Osteocyte (in vitro differentiated cells): Measurements from ENCODE around the gene ATP11C. TPM values are rescaled to one million over a fixed set of nuclear protein-coding genes. Genes with fewer than 3 reads are reported as not detected.

Source experiments
- DNase-seq: peaks from one replicate; pipeline ENCODE4 v3.0.0; 2021; ENCODE audit warnings: mixed read lengths; ENCODE audit not compliant: unreplicated experiment; ENCODE audit errors: extremely low spot score
- H3K27ac Mint-ChIP-seq: one replicate; pipeline ENCODE4 v1.8.0; 2021; ENCODE audit warnings: mild to moderate bottlenecking, mixed read lengths; ENCODE audit not compliant: unreplicated experiment
- H3K27me3 Mint-ChIP-seq: one replicate; pipeline ENCODE4 v1.8.0; 2021; ENCODE audit warnings: mixed read lengths; ENCODE audit not compliant: unreplicated experiment
- H3K36me3 Mint-ChIP-seq: one replicate; pipeline ENCODE4 v1.8.0; 2021; ENCODE audit warnings: mixed read lengths; ENCODE audit not compliant: unreplicated experiment
- H3K4me1 Mint-ChIP-seq: one replicate; pipeline ENCODE4 v1.8.0; 2021; ENCODE audit warnings: mixed read lengths; ENCODE audit not compliant: unreplicated experiment
- H3K4me3 Mint-ChIP-seq: one replicate; pipeline ENCODE4 v1.8.0; 2021; ENCODE audit warnings: mild to moderate bottlenecking, moderate library complexity, mixed read lengths; ENCODE audit not compliant: unreplicated experiment
- H3K9me3 Mint-ChIP-seq: one replicate; pipeline ENCODE4 v1.8.0; 2021; ENCODE audit warnings: mixed read lengths; ENCODE audit not compliant: unreplicated experiment
- total RNA-seq: library from RNA; stranded (reverse); gene quantifications from 2 replicates; pipeline ENCODE4 v1.2.1, GENCODE V29; 2021
- TF ChIP-seq, protein P1 (sequence below): fragments of 200-600 bp; sonication (generic); IDR thresholded peaks from 2 replicates; pipeline ENCODE4 v1.5.0; 2021; ENCODE audit warnings: antibody characterized with exemption, mild to moderate bottlenecking, moderate library complexity

Gene ATP11C
- total RNA-seq, 1 donor from 2014 or later = 24.1 TPM

GRCh38 chrX:139708067-139708466 lies 224.8 kb downstream of the ATP11C start, which contains the start of gene MCF2:
Gene MCF2, minus strand, starts transcription at chrX:139708167. Its CDS starts 56,423 bp downstream, at chrX:139651744.
- Mint-ChIP-seq H3K9me3 (peaks cover 14% of the 10 kb centered on the region), H3K4me1 (no peaks in the 10 kb centered on the region), H3K36me3 (no peaks in the 10 kb centered on the region), H3K27ac (no peak within 1 kb of the TSS), H3K4me3 (no peak within 1 kb of the TSS), H3K27me3 (no peaks in the 10 kb centered on the region)
- TF ChIP-seq, protein P1, sequence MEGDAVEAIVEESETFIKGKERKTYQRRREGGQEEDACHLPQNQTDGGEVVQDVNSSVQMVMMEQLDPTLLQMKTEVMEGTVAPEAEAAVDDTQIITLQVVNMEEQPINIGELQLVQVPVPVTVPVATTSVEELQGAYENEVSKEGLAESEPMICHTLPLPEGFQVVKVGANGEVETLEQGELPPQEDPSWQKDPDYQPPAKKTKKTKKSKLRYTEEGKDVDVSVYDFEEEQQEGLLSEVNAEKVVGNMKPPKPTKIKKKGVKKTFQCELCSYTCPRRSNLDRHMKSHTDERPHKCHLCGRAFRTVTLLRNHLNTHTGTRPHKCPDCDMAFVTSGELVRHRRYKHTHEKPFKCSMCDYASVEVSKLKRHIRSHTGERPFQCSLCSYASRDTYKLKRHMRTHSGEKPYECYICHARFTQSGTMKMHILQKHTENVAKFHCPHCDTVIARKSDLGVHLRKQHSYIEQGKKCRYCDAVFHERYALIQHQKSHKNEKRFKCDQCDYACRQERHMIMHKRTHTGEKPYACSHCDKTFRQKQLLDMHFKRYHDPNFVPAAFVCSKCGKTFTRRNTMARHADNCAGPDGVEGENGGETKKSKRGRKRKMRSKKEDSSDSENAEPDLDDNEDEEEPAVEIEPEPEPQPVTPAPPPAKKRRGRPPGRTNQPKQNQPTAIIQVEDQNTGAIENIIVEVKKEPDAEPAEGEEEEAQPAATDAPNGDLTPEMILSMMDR = no peak
- no peak for DNase-seq

DNA sequence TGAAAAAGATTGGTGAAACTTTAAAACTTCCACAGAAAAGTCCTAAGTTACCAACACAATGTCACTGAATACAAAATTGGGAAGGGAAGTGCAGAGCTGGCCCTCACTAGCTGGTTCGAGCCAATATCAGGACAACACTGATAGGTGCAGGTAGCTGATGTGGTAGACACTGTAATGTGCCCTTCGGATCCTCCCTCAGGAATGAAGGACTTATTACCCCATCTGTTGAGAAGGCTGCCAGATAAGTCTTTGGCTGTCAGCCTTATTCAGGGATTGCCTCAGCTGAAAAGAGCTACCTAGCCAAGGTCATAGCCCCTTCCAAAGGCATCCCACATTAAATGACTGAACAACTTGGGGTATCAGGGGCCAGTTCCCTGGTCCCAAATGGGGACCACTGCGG lies 230.2 kb downstream of the ATP11C start:
- peaks cover 14% of the 10 kb centered on the region for H3K9me3 Mint-ChIP-seq
- DNase-seq = no peak
- no peaks in the 10 kb centered on the region for H3K4me1 Mint-ChIP-seq
- TF ChIP-seq, protein P1 = no peak
- no peaks in the 10 kb centered on the region for H3K27me3 Mint-ChIP-seq
- H3K4me3 Mint-ChIP-seq = no peak overlapping the region
- H3K36me3 Mint-ChIP-seq = no peaks in the 10 kb centered on the region
- no peak overlapping the region for H3K27ac Mint-ChIP-seq

DNA sequence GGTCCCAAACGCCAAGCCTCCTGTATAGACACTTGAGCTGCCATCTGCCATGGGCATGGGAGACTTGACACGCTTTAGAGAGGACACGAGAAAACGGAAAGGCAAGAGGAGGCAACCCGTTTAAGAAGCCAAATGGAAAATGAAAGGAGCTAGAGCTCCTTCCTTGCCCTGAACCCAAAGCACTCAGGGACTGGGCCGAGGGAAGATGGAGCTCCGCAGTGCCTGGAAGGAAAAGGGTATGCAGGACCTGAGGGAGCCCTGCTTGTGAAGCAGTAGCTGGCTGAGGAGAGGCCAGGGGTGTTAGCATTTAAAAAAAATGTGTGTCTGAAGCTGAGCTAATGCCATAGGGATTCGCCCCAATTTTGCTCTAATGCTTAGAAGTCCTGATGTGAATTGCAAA lies 239.9 kb downstream of the ATP11C start:
- H3K4me1 Mint-ChIP-seq = peaks cover 2% of the 10 kb centered on the region
- no peaks in the 10 kb centered on the region for H3K36me3 Mint-ChIP-seq
- no peak for DNase-seq
- no peaks in the 10 kb centered on the region for H3K9me3 Mint-ChIP-seq
- TF ChIP-seq, protein P1 = no peak
- H3K4me3 Mint-ChIP-seq = no peak overlapping the region
- H3K27ac Mint-ChIP-seq = no peak overlapping the region
- peaks cover 26% of the 10 kb centered on the region for H3K27me3 Mint-ChIP-seq

- Mint-ChIP-seq H3K27ac (no peak overlapping the region), H3K4me3 (peak overlapping the region; percentile 14), H3K9me3 (no peaks in the 10 kb centered on the region), H3K36me3 (no peaks in the 10 kb centered on the region), H3K27me3 (peaks cover 26% of the 10 kb centered on the region), H3K4me1 (peaks cover 2% of the 10 kb centered on the region)
- TF ChIP-seq, protein P1 = no peak
- no peak for DNase-seq
These were observed 240.4 kb downstream of the ATP11C start for GRCh38 chrX:139692506-139692849.

DNA sequence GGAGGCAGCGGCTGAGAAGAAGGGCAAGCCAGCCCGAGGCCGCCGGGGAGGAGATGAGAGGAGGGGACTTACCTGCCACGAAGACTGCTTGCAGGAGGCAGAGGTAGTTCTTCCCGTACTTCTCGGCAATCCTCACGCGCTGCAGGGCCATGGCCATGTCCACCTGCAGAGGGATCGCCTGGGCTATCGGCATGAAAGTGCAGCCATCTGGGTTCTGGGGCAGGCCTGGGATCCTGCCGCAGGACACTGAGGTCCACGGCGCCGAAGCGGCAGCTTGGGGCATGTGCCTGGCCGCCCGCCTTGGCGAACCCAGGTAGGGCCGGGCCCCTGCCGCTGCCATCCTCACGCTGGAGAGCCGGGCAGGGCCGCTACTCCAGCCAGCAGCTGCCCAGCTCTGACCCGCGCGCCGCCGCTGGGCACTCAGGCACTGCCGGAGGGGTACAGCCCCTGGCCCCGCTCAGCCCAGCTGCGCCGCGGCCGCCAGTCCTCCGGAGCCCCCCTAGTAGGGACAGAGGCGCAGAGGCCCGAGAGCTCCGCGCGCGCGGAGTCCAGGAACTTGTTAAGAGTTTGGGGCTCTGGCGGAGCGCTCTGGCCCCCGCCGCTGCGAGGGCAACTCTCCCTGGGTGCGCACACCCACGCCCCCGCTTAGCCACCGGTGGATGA lies 240.9 kb downstream of the ATP11C start:
- H3K4me1 Mint-ChIP-seq = peaks cover 2% of the 10 kb centered on the region
- TF ChIP-seq, protein P1 = no peak
- no peak overlapping the region for H3K27ac Mint-ChIP-seq
- H3K9me3 Mint-ChIP-seq = no peaks in the 10 kb centered on the region
- H3K4me3 Mint-ChIP-seq = peak overlapping the region; percentile 65
- H3K27me3 Mint-ChIP-seq = peaks cover 26% of the 10 kb centered on the region
- H3K36me3 Mint-ChIP-seq = no peaks in the 10 kb centered on the region
- no peak for DNase-seq
